GM13977 (cell line): ENCODE results near the gene ARL13B.

Experiments used
- DNase-seq: peaks from one replicate; pipeline ENCODE4 v3.0.0; 2012; ENCODE audit warnings: low spot score
- CTCF ChIP-seq: IDR thresholded peaks from 2 replicates; pipeline ENCODE4 v1.5.1; 2012; ENCODE audit warnings: mild to moderate bottlenecking, control low read depth; ENCODE audit not compliant: insufficient read depth; ENCODE audit errors: extremely low read depth, missing control alignments
- in situ Hi-C: fragments of 300-500 bp; cut with MboI; formaldehyde crosslinking; loops from one replicate; pipeline ENCODE4 v1.12.0; 2022; ENCODE audit warnings: low sequenced_read_pairs, low pct_unique_long_range_greater_than_20kb, mixed read lengths, inconsistent platforms; ENCODE audit not compliant: unreplicated experiment

ARL13B gene

DNA sequence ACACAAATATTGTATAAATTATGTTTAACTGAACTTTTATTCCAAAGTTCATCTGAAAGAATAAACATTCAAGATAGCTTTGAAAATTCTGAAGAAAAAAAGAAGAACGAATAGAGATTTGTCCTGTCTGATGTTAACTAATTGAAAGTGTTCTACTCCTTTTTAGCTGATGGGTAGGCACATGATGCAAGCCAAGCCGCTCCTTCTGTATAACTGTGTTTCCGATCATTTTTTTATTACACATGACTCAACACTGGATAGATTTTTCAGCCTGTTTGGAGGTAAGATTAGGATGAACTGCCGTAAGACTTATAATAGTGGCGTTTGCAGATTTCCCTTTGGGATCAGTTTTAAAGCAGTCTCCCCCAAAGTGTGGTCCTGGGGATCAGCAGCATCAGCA is 101.9 kb downstream of the ARL13B start:
- no peak for DNase-seq
- in situ Hi-C loops: no loop called here
- TF ChIP-seq CTCF: no peak

DNA sequence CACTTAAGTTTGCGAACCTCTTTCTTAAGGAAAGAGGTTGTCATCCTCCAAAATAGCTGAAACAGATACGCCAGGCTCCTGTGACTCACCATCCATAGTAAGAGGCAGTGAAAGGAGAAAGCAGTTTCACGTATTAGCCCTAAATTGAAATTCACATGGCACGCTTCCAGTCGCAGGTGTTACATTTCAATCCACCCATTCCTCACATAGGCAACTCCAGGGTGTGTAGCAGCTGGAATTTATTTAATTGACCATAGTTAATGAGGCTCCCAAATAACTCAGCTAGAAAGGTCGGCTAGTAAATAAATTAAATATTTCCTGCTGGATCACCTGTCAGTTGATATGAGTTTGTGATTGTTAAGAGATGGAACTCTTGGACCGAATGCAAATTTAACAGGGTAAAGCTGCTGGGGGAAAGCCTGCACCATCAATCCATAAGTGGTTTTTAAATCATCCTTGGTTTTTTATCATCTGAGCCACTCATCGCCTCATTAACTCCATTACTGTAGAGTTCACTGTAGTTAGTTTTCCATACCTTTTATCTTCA is 102.5 kb downstream of the ARL13B start:
- DNase-seq: no peak
- in situ Hi-C loops: no loop called here

DNA sequence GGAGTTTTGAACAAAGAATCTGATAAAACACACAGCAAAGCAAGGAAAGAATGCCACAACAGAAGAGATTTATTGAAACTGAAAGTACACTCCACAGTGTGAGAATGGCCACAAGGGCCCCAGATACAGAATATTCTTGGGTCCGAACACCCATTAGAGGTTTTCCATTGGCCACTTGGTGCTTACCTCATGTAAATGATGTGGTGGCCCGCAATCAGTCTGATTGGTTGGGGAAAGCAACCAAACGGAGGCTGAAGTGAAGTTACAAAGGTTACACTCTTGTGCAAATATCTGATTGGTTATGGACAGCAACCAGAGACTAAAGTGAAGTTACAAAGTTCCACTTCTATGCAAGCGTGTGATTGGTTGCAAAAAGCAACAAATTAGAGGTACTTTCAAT is 103.3 kb downstream of the ARL13B start:
- TF ChIP-seq CTCF: no peak
- DNase-seq: no peak
- in situ Hi-C loops: no loop called here

More for the DNA sequence above, 102.5 kb downstream of the ARL13B start:
- TF ChIP-seq CTCF: no peak

GRCh38 chr3:94089126-94089525 is 109.2 kb downstream of the ARL13B start:
- DNase-seq: no peak
- TF ChIP-seq CTCF: no peak
- in situ Hi-C loops: no loop called here

DNA sequence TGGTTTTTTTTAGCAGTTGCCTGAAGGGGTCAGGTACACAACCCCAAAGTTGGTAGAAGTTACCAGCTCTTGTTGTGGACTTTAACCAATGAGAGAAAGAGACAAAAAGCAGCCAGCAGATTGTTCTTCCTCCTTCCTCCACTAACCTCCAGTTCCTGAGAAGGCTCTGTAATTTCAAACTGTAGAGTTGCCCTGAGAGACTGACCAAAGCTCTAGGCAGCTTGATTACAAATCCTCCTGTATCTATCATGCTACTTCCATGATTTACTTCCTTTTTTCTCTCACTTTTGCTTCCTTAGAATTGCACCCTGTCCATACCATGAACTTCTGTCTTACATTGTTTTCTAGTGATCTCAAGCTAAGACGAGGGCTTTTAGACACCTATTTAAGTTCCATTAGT is 112.1 kb downstream of the ARL13B start:
- TF ChIP-seq CTCF: no peak
- in situ Hi-C loops: no loop called here

GRCh38 chr3:94093151-94093550 is 113.2 kb downstream of the ARL13B start:
- in situ Hi-C loops: no loop called here

More for the DNA sequence above, 112.1 kb downstream of the ARL13B start:
- no peak for DNase-seq

More at GRCh38 chr3:94093151-94093550, 113.2 kb downstream of the ARL13B start:
- TF ChIP-seq CTCF: no peak
- no peak for DNase-seq
